ENCODE data around the gene BAMBI. TPM values are rescaled to one million over a fixed set of nuclear protein-coding genes. Genes with fewer than 3 reads are reported as not detected.
"Not testable (repeated sequence)": the region's sequence is repeated elsewhere in the genome, so short reads cannot be mapped to it uniquely, and the experiment has no call there.

Gene BAMBI
- total and polyA plus RNA-seq, 2 of the 8 experiments (the other 6 are each of a cell fraction or from before 2014, with no cell fraction given), result 5.6 to 26.4 TPM

DNA sequence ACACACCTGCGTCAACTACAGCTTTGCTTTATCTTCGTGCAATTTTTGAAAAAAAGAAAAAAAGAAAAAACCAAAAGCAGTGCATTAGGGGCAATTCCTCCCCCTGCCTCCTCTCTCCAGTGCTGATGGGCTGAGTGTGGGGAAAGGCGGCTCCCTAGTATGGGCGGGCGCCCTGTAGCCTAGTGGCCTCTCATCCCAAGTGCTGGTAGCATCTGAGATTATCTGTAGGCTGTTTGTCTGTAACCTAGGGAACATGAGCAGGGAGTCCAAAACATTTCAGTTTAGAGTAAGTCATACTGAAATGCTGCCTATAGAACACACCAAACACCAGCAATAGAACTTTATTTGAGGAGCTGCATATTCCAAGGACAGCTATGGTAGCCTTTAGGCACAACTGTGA lies 24.6 kb upstream of the BAMBI start (continued):
- no peak for TF ChIP-seq ATF3 (IDR thresholded peaks at IDR 0.05; ENCODE audit: insufficient read depth, low read depth, low read length)
- TF ChIP-seq POLR2AphosphoS5 (IDR thresholded peaks at IDR 0.05; ENCODE audit: low read depth, low read length), result no peak
- no peak for TF ChIP-seq BCL11A (IDR thresholded peaks at IDR 0.05; ENCODE audit: low read depth in 2 of 2, low read length in 2 of 2)
- TF ChIP-seq CTBP2 (IDR thresholded peaks at IDR 0.05; ENCODE audit: borderline replicate concordance, insufficient read depth, insufficient read length, low read length), result no peak
- TF ChIP-seq, protein P1, sequence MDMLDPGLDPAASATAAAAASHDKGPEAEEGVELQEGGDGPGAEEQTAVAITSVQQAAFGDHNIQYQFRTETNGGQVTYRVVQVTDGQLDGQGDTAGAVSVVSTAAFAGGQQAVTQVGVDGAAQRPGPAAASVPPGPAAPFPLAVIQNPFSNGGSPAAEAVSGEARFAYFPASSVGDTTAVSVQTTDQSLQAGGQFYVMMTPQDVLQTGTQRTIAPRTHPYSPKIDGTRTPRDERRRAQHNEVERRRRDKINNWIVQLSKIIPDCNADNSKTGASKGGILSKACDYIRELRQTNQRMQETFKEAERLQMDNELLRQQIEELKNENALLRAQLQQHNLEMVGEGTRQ (IDR thresholded peaks at IDR 0.05; ENCODE audit: low read length), result no peak
- no peak for TF ChIP-seq SRF (IDR thresholded peaks at IDR 0.05; ENCODE audit: low read depth, low read length)
- TF ChIP-seq PHF8 (conservative IDR thresholded peaks at IDR 0.05; ENCODE audit: low read depth, low read length), result no peak

GRCh38 chr10:28658824-28659223 lies 18.5 kb upstream of the BAMBI start:
- not testable (repeated sequence) for H3K4me1 ChIP-seq (replicated peaks in 1 of 4; ENCODE audit: control insufficient read depth in 3 of 4, insufficient read depth in 4 of 4, low read length in 3 of 4); H2AFZ ChIP-seq (ENCODE audit: low read length); H3K14ac ChIP-seq (ENCODE audit: insufficient read length); H3K4me3 ChIP-seq (ENCODE audit: extremely low read depth in 1 of 4, insufficient read depth in 2 of 4, low read depth in 3 of 4, low read length in 4 of 4); H2AK5ac ChIP-seq (ENCODE audit: low read depth, low read length); H3K79me1 ChIP-seq (ENCODE audit: low read depth, low read length); H3K27ac ChIP-seq (ENCODE audit: low read depth, low read length); H4K91ac ChIP-seq (replicated peaks; ENCODE audit: insufficient read length, low read length); H3K27me3 ChIP-seq (replicated peaks in 1 of 4; ENCODE audit: control insufficient read depth in 3 of 4, extremely low read depth in 1 of 4, insufficient read depth in 3 of 4, low read length in 3 of 4); H3K4me2 ChIP-seq (ENCODE audit: insufficient read depth in 1 of 2, low read depth in 2 of 2, low read length in 2 of 2); H3K23ac ChIP-seq (ENCODE audit: insufficient read length); H3K4ac ChIP-seq (replicated peaks; ENCODE audit: insufficient read length, low read depth, low read length); DNase-seq (ENCODE audit: low read depth in 1 of 2, low spot score in 2 of 2); H3K36me3 ChIP-seq (ENCODE audit: control insufficient read depth in 2 of 4, insufficient read depth in 4 of 4, low read length in 3 of 4); H3K9me3 ChIP-seq (ENCODE audit: insufficient read depth in 2 of 2, low read depth in 1 of 2, low read length in 1 of 2); H3K23me2 ChIP-seq (ENCODE audit: low read depth, low read length); H3K56ac ChIP-seq (replicated peaks; ENCODE audit: insufficient read length, low read depth, low read length); H2BK5ac ChIP-seq (ENCODE audit: low read depth, low read length); H4K5ac ChIP-seq (ENCODE audit: insufficient read length, low read depth, low read length); H2BK20ac ChIP-seq (ENCODE audit: low read length); H2BK12ac ChIP-seq (ENCODE audit: low read depth, low read length); FAIRE-seq; H3K9ac ChIP-seq (replicated peaks in 1 of 4; ENCODE audit: extremely low read depth in 1 of 4, low read depth in 3 of 4, low read length in 3 of 4); H4K20me1 ChIP-seq (replicated peaks in 1 of 2; ENCODE audit: control insufficient read depth in 1 of 2, insufficient read depth in 2 of 2, low read length in 2 of 2); H4K8ac ChIP-seq (ENCODE audit: extremely low read depth, insufficient read depth, low read length); H2BK15ac ChIP-seq (ENCODE audit: low read length); H3K79me2 ChIP-seq (ENCODE audit: control insufficient read depth in 1 of 2, insufficient read depth in 2 of 2, low read length in 2 of 2); H2BK120ac ChIP-seq (replicated peaks; ENCODE audit: low read depth, low read length); H3K18ac ChIP-seq (ENCODE audit: extremely low read depth, low read length)
- POLR2A ChIA-PET (ENCODE audit: partially characterized antibody), result interaction anchor here (1.5 kb wide), 1 partner anchor 10 kb away, joined by 3 read pairs; no protein-coding TSS in a partner anchor
- CTCF ChIA-PET (ENCODE audit: partially characterized antibody), result interaction anchor here (1.2 kb wide), 1 partner anchor 22 kb away, joined by 3 read pairs; no protein-coding TSS in a partner anchor
- WGBS, 2 experiments (ENCODE audit: extremely low coverage in 1 of 2, insufficient coverage in 1 of 2, insufficient read length in 1 of 2, insufficient replicate concordance in 2 of 2, low coverage in 1 of 2, low lambda C conversion rate in 2 of 2, missing lambda C conversion rate in 1 of 2), result 95% methylated on average over 7 of the region's 7 CpGs; no CpG with 5 or more reads in 1 of the 2 experiments

Data from H1 (cell line).